ENCODE measurements around the gene TAF4B. TPM values are rescaled to one million over a fixed set of nuclear protein-coding genes. Genes with fewer than 3 reads are reported as not detected.

TAF4B gene
- polyA plus RNA-seq, 1 donor from 2014 or later, result 0.38 TPM

GRCh38 chr18:26307161-26307773 lies 81.0 kb downstream of the TAF4B start:
- no peaks in the 10 kb centered on the region for H3K27me3 ChIP-seq (ENCODE audit: insufficient read depth, low read depth, low read length)
- TF ChIP-seq MXI1 (conservative IDR thresholded peaks at IDR 0.05; ENCODE audit: poor library complexity, severe bottlenecking), result no peak
- TF ChIP-seq POLR2AphosphoS5 (IDR thresholded peaks at IDR 0.05), result no peak
- TF ChIP-seq EP300 (conservative IDR thresholded peaks at IDR 0.05; ENCODE audit: poor library complexity, severe bottlenecking), result no peak
- TF ChIP-seq TAF1 (IDR thresholded peaks at IDR 0.05; ENCODE audit: low read depth), result no peak
- TF ChIP-seq EZH2 (IDR thresholded peaks at IDR 0.05; ENCODE audit: borderline replicate concordance, insufficient read depth, low read length, poor library complexity, severe bottlenecking), result no peak
- TF ChIP-seq CTCF (IDR thresholded peaks at IDR 0.05; ENCODE audit: poor library complexity, severe bottlenecking), result peak; percentile 84
- TF ChIP-seq RAD21 (conservative IDR thresholded peaks at IDR 0.05), result peak; percentile 92
- TF ChIP-seq SMC3 (conservative IDR thresholded peaks at IDR 0.05; ENCODE audit: poor library complexity), result peak; percentile 94
- H3K27ac ChIP-seq (ENCODE audit: low read length), result no peak overlapping the region
- H3K79me2 ChIP-seq (replicated peaks; ENCODE audit: insufficient read depth, low read length), result no peaks in the 10 kb centered on the region
- H3K4me2 ChIP-seq (ENCODE audit: low read length), result no peak overlapping the region
- no peaks in the 10 kb centered on the region for H3K36me3 ChIP-seq (ENCODE audit: insufficient read depth, low read length)
- no peaks in the 10 kb centered on the region for H3F3A ChIP-seq (ENCODE audit: insufficient read depth, low read length, poor library complexity, severe bottlenecking)
- H3K9me3 ChIP-seq (ENCODE audit: low read length), result no peaks in the 10 kb centered on the region
- no peak overlapping the region for H3K9ac ChIP-seq (ENCODE audit: low read length)
- no peaks in the 10 kb centered on the region for H3K9me2 ChIP-seq (ENCODE audit: insufficient read depth, low read length)
- no peak overlapping the region for H3K4me3 ChIP-seq (ENCODE audit: low read length)
- no peaks in the 10 kb centered on the region for H4K20me1 ChIP-seq (ENCODE audit: insufficient read depth)
- no peak overlapping the region for H2AFZ ChIP-seq (ENCODE audit: low read depth, low read length)

DNA sequence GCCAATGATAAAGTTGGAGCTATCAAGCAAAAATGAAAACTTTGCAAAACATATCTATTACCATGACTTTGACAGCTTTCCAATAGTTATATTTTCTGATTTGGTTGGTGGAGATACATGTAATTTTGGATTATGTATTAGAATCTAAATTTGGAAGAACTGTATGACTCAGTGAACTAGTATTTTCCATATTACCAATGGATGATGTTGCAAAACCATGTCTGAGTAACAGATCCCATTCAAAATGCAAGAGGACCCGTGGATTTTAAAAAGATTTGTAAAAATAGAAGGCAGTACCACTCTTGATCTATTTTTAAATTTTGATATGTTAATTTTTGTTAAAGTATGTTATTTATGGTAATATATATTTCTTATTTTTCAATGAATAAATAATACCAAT lies 83.0 kb downstream of the TAF4B start:
- no peak overlapping the region for H3K4me2 ChIP-seq (ENCODE audit: low read length)
- TF ChIP-seq EZH2 (IDR thresholded peaks at IDR 0.05; ENCODE audit: borderline replicate concordance, insufficient read depth, low read length, poor library complexity, severe bottlenecking) (no peak), EP300 (conservative IDR thresholded peaks at IDR 0.05; ENCODE audit: poor library complexity, severe bottlenecking) (no peak), RAD21 (conservative IDR thresholded peaks at IDR 0.05) (no peak), TAF1 (IDR thresholded peaks at IDR 0.05; ENCODE audit: low read depth) (no peak), MXI1 (conservative IDR thresholded peaks at IDR 0.05; ENCODE audit: poor library complexity, severe bottlenecking) (no peak), CTCF (IDR thresholded peaks at IDR 0.05; ENCODE audit: poor library complexity, severe bottlenecking) (no peak), POLR2AphosphoS5 (IDR thresholded peaks at IDR 0.05) (no peak), SMC3 (conservative IDR thresholded peaks at IDR 0.05; ENCODE audit: poor library complexity) (no peak)
- TF ChIP-seq, protein P1, sequence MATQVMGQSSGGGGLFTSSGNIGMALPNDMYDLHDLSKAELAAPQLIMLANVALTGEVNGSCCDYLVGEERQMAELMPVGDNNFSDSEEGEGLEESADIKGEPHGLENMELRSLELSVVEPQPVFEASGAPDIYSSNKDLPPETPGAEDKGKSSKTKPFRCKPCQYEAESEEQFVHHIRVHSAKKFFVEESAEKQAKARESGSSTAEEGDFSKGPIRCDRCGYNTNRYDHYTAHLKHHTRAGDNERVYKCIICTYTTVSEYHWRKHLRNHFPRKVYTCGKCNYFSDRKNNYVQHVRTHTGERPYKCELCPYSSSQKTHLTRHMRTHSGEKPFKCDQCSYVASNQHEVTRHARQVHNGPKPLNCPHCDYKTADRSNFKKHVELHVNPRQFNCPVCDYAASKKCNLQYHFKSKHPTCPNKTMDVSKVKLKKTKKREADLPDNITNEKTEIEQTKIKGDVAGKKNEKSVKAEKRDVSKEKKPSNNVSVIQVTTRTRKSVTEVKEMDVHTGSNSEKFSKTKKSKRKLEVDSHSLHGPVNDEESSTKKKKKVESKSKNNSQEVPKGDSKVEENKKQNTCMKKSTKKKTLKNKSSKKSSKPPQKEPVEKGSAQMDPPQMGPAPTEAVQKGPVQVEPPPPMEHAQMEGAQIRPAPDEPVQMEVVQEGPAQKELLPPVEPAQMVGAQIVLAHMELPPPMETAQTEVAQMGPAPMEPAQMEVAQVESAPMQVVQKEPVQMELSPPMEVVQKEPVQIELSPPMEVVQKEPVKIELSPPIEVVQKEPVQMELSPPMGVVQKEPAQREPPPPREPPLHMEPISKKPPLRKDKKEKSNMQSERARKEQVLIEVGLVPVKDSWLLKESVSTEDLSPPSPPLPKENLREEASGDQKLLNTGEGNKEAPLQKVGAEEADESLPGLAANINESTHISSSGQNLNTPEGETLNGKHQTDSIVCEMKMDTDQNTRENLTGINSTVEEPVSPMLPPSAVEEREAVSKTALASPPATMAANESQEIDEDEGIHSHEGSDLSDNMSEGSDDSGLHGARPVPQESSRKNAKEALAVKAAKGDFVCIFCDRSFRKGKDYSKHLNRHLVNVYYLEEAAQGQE (IDR thresholded peaks at IDR 0.05; ENCODE audit: borderline replicate concordance), result no peak
- H3K9me3 ChIP-seq (ENCODE audit: low read length), result no peaks in the 10 kb centered on the region

More for the DNA sequence above, 83.0 kb downstream of the TAF4B start:
- no peak overlapping the region for H3K9ac ChIP-seq (ENCODE audit: low read length)
- no peak overlapping the region for H2AFZ ChIP-seq (ENCODE audit: low read depth, low read length)
- no peaks in the 10 kb centered on the region for H3K27me3 ChIP-seq (ENCODE audit: insufficient read depth, low read depth, low read length)
- H3K36me3 ChIP-seq (ENCODE audit: insufficient read depth, low read length), result no peaks in the 10 kb centered on the region
- no peaks in the 10 kb centered on the region for H3K9me2 ChIP-seq (ENCODE audit: insufficient read depth, low read length)
- H3F3A ChIP-seq (ENCODE audit: insufficient read depth, low read length, poor library complexity, severe bottlenecking), result no peaks in the 10 kb centered on the region
- H4K20me1 ChIP-seq (ENCODE audit: insufficient read depth), result no peaks in the 10 kb centered on the region
- no peak overlapping the region for H3K27ac ChIP-seq (ENCODE audit: low read length)
- H3K79me2 ChIP-seq (replicated peaks; ENCODE audit: insufficient read depth, low read length), result no peaks in the 10 kb centered on the region
- H3K4me3 ChIP-seq (ENCODE audit: low read length), result no peak overlapping the region
